ENCODE results near the gene LDLRAD4. TPM values are rescaled to one million over a fixed set of nuclear protein-coding genes. Genes with fewer than 3 reads are reported as not detected.

Gene LDLRAD4
- total and polyA plus RNA-seq, 9 of the 15 experiments (the other 6 are each of a cell fraction or from before 2014, with no cell fraction given), result 0.01 TPM; not detected in 8

- Histone ChIP-seq H2AFZ (ENCODE audit: low read depth, low read length) (no peak overlapping the region), H3K27me3 (ENCODE audit: control insufficient read depth in 2 of 2, insufficient read depth in 2 of 2, low read length in 2 of 2) (peaks cover 22 to 38% of the 10 kb centered on the region in 2 experiments; a peak in 4 of 5 replicates), H3K4me3 (no peak overlapping the region), H3K4me1 (replicated peaks in 1 of 2; ENCODE audit: control insufficient read depth in 2 of 2, insufficient read depth in 2 of 2, low read length in 2 of 2) (no peaks in the 10 kb centered on the region), H3K9me1 (ENCODE audit: control insufficient read depth, insufficient read depth, low read length) (no peaks in the 10 kb centered on the region), H3K36me3 (ENCODE audit: control insufficient read depth, insufficient read depth, low read length) (no peaks in the 10 kb centered on the region), H3K79me2 (ENCODE audit: control insufficient read depth, insufficient read depth, low read length) (no peaks in the 10 kb centered on the region), H3K27ac (ENCODE audit: extremely low read depth, low read depth, low read length) (no peak overlapping the region), H4K20me1 (replicated peaks; ENCODE audit: control insufficient read depth, insufficient read depth, low read length) (peaks cover 5% of the 10 kb centered on the region; the same call in 1 of the 2 replicates), H3K4me2 (ENCODE audit: insufficient read depth, low read length) (no peak overlapping the region), H3K9me3 (replicated peaks; ENCODE audit: control insufficient read depth, insufficient read depth, low read depth, low read length) (no peaks in the 10 kb centered on the region), H3K9ac (ENCODE audit: insufficient read depth in 1 of 2, low read depth in 2 of 2, low read length in 2 of 2) (no peak overlapping the region)
- intact Hi-C loops (cut with micrococcal nuclease) (no loop called here), in situ Hi-C loops (cut with MboI) (no loop called here)
- no TSS peak for BruUV-seq (replicated peaks)
- no peak for FAIRE-seq
- TF ChIP-seq SFPQ (IDR thresholded peaks at IDR 0.05; ENCODE audit: low read depth, low read length), result no peak
- ATAC-seq, result no peak
- CTCF ChIA-PET (ENCODE audit: low intra/inter-chr PET ratio), result no interaction called here
- POLR2A ChIA-PET, result interaction anchor here (0.6 kb wide), 1 partner anchor 109 kb away, joined by 3 read pairs; no protein-coding TSS in a partner anchor
- 23% methylated on average over 15 of the region's 15 CpGs for WGBS (ENCODE audit: insufficient coverage, low coverage, missing lambda C conversion rate)
- DNase-seq (ENCODE audit: extremely low read depth in 1 of 4, low spot score in 3 of 4), result no peak
These were observed 21.6 kb downstream of the LDLRAD4 start for GRCh38 chr18:13240060-13240725.

All from K562 (cell line).